ENCODE measurements around the gene PTCD2.

Gene PTCD2

GRCh38 chr5:72319976-72320752, at the start of gene PTCD2, which contains the start of gene MRPS27:
TSS of gene PTCD2 (plus strand) at chr5:72320373. CDS start at chr5:72320383, 10 bp downstream.
TSS of gene MRPS27 (minus strand) at chr5:72320240. CDS start at chr5:72320221, 19 bp downstream.
- DNase-seq = peak; percentile 98

- no peak for DNase-seq
Measured at GRCh38 chr5:72271702-72272101, 48.5 kb upstream of the PTCD2 start.

GRCh38 chr5:72272398-72272797, 47.8 kb upstream of the PTCD2 start:
- DNase-seq = no peak

GRCh38 chr5:72273547-72273946, 46.6 kb upstream of the PTCD2 start:
- DNase-seq = no peak

GRCh38 chr5:72276219-72276752, 43.9 kb upstream of the PTCD2 start:
- DNase-seq = no peak

- DNase-seq = peak; percentile 79
Measured at GRCh38 chr5:72280581-72281069, 39.5 kb upstream of the PTCD2 start.

GRCh38 chr5:72281430-72281763, 38.8 kb upstream of the PTCD2 start:
- DNase-seq = peak; percentile 57

- peak; percentile 92 for DNase-seq
Measured at GRCh38 chr5:72281764-72282499, 38.2 kb upstream of the PTCD2 start.

- DNase-seq = peak; percentile 62
Measured at GRCh38 chr5:72282878-72283277, 37.3 kb upstream of the PTCD2 start.

- peak; percentile 55 for DNase-seq
Measured at GRCh38 chr5:72283358-72283757, 36.8 kb upstream of the PTCD2 start.

- peak; percentile 17 for DNase-seq
Measured at GRCh38 chr5:72284559-72285423, 35.4 kb upstream of the PTCD2 start.

- DNase-seq = no peak
Measured at GRCh38 chr5:72285424-72285821, 34.8 kb upstream of the PTCD2 start.

- no peak for DNase-seq
Measured at GRCh38 chr5:72286798-72287197, 33.4 kb upstream of the PTCD2 start.

- DNase-seq = no peak
Measured at GRCh38 chr5:72288924-72289323, 31.2 kb upstream of the PTCD2 start.

- DNase-seq = peak; percentile 27
Measured at GRCh38 chr5:72290356-72291133, 29.6 kb upstream of the PTCD2 start.

- peak; percentile 79 for DNase-seq
Measured at GRCh38 chr5:72291601-72292000, 28.6 kb upstream of the PTCD2 start.

- no peak for DNase-seq
Measured at GRCh38 chr5:72292411-72292810, 27.8 kb upstream of the PTCD2 start.

GRCh38 chr5:72293495-72294055, 26.6 kb upstream of the PTCD2 start:
- DNase-seq = peak; percentile 26

GRCh38 chr5:72294473-72294872, 25.7 kb upstream of the PTCD2 start:
- DNase-seq = no peak

GRCh38 chr5:72295539-72295938, 24.6 kb upstream of the PTCD2 start:
- DNase-seq = no peak

- no peak for DNase-seq
Measured at GRCh38 chr5:72296256-72296655, 23.9 kb upstream of the PTCD2 start.

- DNase-seq = peak; percentile 34
Measured at GRCh38 chr5:72298136-72298535, 22.0 kb upstream of the PTCD2 start.

All from OCI-M1 (cell line).